Gastroesophageal sphincter (tissue), 3 donors: ENCODE results near the gene DIAPH2.

ENCODE experiments used
- POLR2AphosphoS5 ChIP-seq: sonication (generic); formaldehyde crosslinking; IDR thresholded peaks from one replicate; pipeline ENCODE4 v1.6.1; 2017; ENCODE audit warnings: antibody characterized with exemption
- TF ChIP-seq, protein P1 (sequence below), 4 experiments: fragments of 200-600 bp in 2 of 4; fragments of 450-650 bp in 2 of 4; sonication (generic) in 1 of 4; IDR thresholded peaks; one replicate each; pipeline ENCODE4 v1.5.1; 2017 to 2019; ENCODE audit warnings: antibody characterized with exemption in 4 of 4, mild to moderate bottlenecking in 2 of 4, moderate library complexity in 2 of 4

DNA sequence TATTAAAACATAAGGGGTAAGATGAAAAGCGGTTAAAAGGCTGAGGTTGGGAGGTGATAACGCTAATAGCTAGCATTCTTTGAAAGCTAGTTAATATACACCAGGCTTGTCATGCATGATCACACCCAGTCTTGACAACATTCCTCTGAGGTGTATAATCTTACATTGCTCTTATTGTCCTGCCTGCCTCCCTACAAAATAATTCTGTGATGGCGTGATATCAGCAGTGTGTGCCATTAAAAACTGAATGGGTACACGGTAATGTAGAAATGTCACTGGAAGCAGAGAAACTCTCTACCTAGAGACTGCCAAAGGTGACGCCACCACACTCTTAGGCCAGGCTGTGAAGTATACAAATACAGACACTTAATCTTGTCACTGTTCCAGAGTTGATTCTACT lies 68.1 kb downstream of the DIAPH2 start:
- TF ChIP-seq, protein P1, sequence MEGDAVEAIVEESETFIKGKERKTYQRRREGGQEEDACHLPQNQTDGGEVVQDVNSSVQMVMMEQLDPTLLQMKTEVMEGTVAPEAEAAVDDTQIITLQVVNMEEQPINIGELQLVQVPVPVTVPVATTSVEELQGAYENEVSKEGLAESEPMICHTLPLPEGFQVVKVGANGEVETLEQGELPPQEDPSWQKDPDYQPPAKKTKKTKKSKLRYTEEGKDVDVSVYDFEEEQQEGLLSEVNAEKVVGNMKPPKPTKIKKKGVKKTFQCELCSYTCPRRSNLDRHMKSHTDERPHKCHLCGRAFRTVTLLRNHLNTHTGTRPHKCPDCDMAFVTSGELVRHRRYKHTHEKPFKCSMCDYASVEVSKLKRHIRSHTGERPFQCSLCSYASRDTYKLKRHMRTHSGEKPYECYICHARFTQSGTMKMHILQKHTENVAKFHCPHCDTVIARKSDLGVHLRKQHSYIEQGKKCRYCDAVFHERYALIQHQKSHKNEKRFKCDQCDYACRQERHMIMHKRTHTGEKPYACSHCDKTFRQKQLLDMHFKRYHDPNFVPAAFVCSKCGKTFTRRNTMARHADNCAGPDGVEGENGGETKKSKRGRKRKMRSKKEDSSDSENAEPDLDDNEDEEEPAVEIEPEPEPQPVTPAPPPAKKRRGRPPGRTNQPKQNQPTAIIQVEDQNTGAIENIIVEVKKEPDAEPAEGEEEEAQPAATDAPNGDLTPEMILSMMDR (IDR thresholded peaks at IDR 0.05), result no peak
- TF ChIP-seq POLR2AphosphoS5, result no peak
